GM12891 (cell line): ENCODE measurements around the gene TCHH.

Experiments
- POLR2A ChIP-seq: IDR thresholded peaks from 2 replicates; pipeline ENCODE4 v1.6.1; 2011; ENCODE audit warnings: low read depth, low read length, control low read depth
- POLR2AphosphoS5 ChIP-seq: IDR thresholded peaks from 2 replicates; pipeline ENCODE4 v1.6.1; 2011; ENCODE audit warnings: low read depth, low read length, control low read depth
- POU2F2 ChIP-seq: IDR thresholded peaks from 2 replicates; pipeline ENCODE4 v1.6.1; 2011; ENCODE audit warnings: low read depth, mild to moderate bottlenecking, control low read depth, low read length, moderate library complexity

- TF ChIP-seq POU2F2 (no peak), POLR2A (no peak), POLR2AphosphoS5 (no peak)
Observed at GRCh38 chr1:152084853-152085252, 30.4 kb downstream of the TCHH start.
